ENCODE measurements around the gene MACF1.
A peak's percentile ranks its signal among the peaks of the same experiment; 100 is the strongest.

MACF1 gene

DNA sequence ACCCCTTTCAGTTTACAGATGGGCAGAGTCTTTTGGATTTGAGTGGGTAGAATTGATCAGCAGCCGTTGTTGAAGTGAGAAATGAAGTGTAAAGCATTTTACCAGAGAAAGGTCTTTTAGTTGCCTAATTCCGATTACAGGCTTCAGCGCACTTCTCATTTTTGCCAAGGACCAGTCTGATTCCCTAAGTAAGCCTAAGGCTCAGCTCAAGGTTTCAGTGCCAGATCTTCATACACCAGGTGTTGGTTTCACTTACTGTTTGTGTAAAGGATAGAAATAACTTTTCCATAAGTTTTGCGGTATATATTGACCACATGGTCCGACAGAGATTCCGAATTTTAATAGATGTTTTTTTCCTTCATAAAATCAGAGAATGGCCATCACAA, 203.0 kb downstream of the MACF1 start:
- FAIRE-seq (no peak), DNase-seq (ENCODE audit: insufficient read length) (no peak)
- TF ChIP-seq POLR2A (IDR thresholded peaks at IDR 0.05; ENCODE audit: low read depth, low read length) = no peak
- no peak for TF ChIP-seq TAF1 (IDR thresholded peaks at IDR 0.05; ENCODE audit: borderline replicate concordance, low read depth, low read length)
- TF ChIP-seq POLR2AphosphoS5 (IDR thresholded peaks at IDR 0.05; ENCODE audit: low read depth, low read length) = no peak

GRCh38 chr1:39407896-39408640, 203.6 kb downstream of the MACF1 start:
- DNase-seq (ENCODE audit: insufficient read length) (no peak), FAIRE-seq (no peak)
- no peak for TF ChIP-seq TAF1 (IDR thresholded peaks at IDR 0.05; ENCODE audit: borderline replicate concordance, low read depth, low read length)
- no peak for TF ChIP-seq POLR2AphosphoS5 (IDR thresholded peaks at IDR 0.05; ENCODE audit: low read depth, low read length)
- TF ChIP-seq POLR2A (IDR thresholded peaks at IDR 0.05; ENCODE audit: low read depth, low read length) = no peak

GRCh38 chr1:39408641-39409054, 204.2 kb downstream of the MACF1 start:
- peak; percentile 14 for FAIRE-seq
- TF ChIP-seq POLR2AphosphoS5 (IDR thresholded peaks at IDR 0.05; ENCODE audit: low read depth, low read length) (no peak), TAF1 (IDR thresholded peaks at IDR 0.05; ENCODE audit: borderline replicate concordance, low read depth, low read length) (no peak), POLR2A (IDR thresholded peaks at IDR 0.05; ENCODE audit: low read depth, low read length) (peak; percentile 20; the same call in 1 of the 2 replicates)

GRCh38 chr1:39409055-39409816, 204.7 kb downstream of the MACF1 start:
- DNase-seq (ENCODE audit: insufficient read length) (no peak), FAIRE-seq (no peak)
- TF ChIP-seq TAF1 (IDR thresholded peaks at IDR 0.05; ENCODE audit: borderline replicate concordance, low read depth, low read length) (no peak), POLR2A (IDR thresholded peaks at IDR 0.05; ENCODE audit: low read depth, low read length) (no peak), POLR2AphosphoS5 (IDR thresholded peaks at IDR 0.05; ENCODE audit: low read depth, low read length) (no peak)

More at GRCh38 chr1:39408641-39409054, 204.2 kb downstream of the MACF1 start:
- DNase-seq (ENCODE audit: insufficient read length) = peak; percentile 92

DNA sequence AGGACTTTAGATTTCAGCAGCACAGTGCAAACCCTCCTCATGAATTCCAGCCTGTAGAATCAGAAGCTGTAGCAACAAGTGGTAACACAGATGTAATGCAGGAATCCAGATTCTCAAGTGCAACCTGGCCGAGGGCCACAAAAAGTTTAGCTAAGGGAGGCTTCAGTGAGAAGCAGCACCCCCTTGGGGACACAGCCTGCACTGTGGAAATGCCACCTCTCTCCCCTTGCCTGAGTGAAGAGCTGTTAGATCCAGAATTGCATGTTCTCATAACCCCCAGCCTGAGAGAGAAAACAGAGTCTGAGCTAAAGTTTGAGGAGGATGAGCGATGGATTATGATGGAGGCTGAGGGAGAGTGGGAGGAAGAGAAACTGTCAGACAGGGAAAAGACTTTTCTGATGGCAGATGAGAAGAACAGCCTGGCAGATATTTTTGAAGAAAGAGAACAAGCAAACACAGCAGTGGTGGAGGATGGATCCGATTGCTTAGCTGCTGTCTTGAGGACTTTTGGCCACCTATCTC, 206.5 kb downstream of the MACF1 start:
- FAIRE-seq (no peak), DNase-seq (ENCODE audit: insufficient read length) (no peak)
- TF ChIP-seq TAF1 (IDR thresholded peaks at IDR 0.05; ENCODE audit: borderline replicate concordance, low read depth, low read length) = no peak
- no peak for TF ChIP-seq POLR2AphosphoS5 (IDR thresholded peaks at IDR 0.05; ENCODE audit: low read depth, low read length)
- TF ChIP-seq POLR2A (IDR thresholded peaks at IDR 0.05; ENCODE audit: low read depth, low read length) = no peak

DNA sequence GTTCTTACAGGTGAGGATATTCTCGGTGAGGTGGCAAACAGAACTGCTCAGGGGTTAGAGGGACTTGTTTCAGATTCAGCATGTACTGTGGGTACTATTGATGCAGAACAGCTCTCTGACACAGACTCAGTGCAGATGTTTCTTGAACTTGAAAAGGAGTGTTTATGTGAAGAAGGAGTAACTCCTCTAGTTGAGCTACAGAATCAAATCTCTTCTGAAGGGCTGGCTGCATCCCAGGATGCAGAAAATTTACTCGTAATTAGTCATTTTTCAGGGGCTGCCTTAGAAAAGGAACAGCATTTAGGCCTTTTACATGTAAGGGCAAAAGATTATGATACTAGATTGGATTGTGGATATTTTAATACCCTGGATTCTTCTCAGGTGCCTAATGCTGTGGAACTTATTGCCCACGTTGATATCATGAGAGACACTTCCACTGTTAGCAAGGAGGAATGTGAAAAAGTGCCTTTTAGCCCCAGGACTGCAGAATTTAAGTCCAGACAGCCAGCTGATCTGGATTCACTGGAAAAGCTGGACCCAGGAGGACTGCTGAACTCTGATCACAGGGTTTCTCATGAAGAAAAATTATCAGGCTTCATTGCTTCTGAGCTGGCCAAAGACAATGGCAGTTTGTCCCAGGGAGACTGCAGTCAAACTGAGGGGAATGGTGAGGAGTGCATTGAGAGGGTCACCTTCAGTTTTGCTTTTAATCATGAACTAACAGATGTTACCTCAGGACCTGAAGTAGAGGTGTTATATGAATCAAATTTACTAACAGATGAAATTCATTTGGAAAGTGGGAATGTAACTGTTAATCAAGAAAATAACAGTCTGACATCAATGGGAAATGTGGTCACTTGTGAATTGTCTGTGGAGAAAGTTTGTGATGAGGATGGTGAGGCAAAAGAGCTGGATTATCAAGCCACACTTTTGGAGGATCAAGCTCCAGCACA, 207.3 kb downstream of the MACF1 start:
- no peak for DNase-seq (ENCODE audit: insufficient read length)
- TF ChIP-seq TAF1 (IDR thresholded peaks at IDR 0.05; ENCODE audit: borderline replicate concordance, low read depth, low read length) (no peak), POLR2A (IDR thresholded peaks at IDR 0.05; ENCODE audit: low read depth, low read length) (0 out of 2 replicates have a peak, but pooled peaks have one; percentile 27), POLR2AphosphoS5 (IDR thresholded peaks at IDR 0.05; ENCODE audit: low read depth, low read length) (no peak)
- no peak for FAIRE-seq

GRCh38 chr1:39412892-39413291, 208.4 kb downstream of the MACF1 start:
- no peak for FAIRE-seq
- no peak for DNase-seq (ENCODE audit: insufficient read length)
- no peak for TF ChIP-seq POLR2AphosphoS5 (IDR thresholded peaks at IDR 0.05; ENCODE audit: low read depth, low read length)
- no peak for TF ChIP-seq TAF1 (IDR thresholded peaks at IDR 0.05; ENCODE audit: borderline replicate concordance, low read depth, low read length)
- no peak for TF ChIP-seq POLR2A (IDR thresholded peaks at IDR 0.05; ENCODE audit: low read depth, low read length)

- no peak for TF ChIP-seq POLR2A (IDR thresholded peaks at IDR 0.05; ENCODE audit: low read depth, low read length)
- no peak for TF ChIP-seq TAF1 (IDR thresholded peaks at IDR 0.05; ENCODE audit: borderline replicate concordance, low read depth, low read length)
- FAIRE-seq (no peak), DNase-seq (ENCODE audit: insufficient read length) (no peak)
Measured at GRCh38 chr1:39413902-39414528, 209.5 kb downstream of the MACF1 start.

DNA sequence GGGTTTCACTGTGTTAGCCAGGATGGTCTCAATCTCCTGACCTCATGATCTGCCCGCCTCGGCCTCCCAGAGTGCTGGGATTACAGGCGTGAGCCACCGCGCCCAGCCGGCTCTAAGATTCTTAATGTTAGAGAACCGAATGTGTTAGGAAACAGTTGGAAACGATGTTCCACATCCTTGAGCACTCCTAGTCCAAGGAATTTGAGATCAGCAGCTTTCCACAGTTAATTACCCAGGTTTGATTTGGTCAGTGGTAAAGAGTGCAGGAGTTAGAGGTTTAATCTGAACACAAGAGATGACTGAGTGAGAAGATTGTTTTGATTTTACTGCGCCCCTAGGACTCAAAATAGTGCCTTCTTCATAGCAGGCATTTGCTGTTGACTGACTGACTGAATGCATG, 211.1 kb downstream of the MACF1 start:
- FAIRE-seq (no peak), DNase-seq (ENCODE audit: insufficient read length) (no peak)

GRCh38 chr1:39416609-39417008, 212.1 kb downstream of the MACF1 start:
- DNase-seq (ENCODE audit: insufficient read length) (no peak), FAIRE-seq (no peak)
- no peak for TF ChIP-seq POLR2AphosphoS5 (IDR thresholded peaks at IDR 0.05; ENCODE audit: low read depth, low read length)

More for the DNA sequence above, 211.1 kb downstream of the MACF1 start:
- TF ChIP-seq POLR2A (IDR thresholded peaks at IDR 0.05; ENCODE audit: low read depth, low read length) (no peak), TAF1 (IDR thresholded peaks at IDR 0.05; ENCODE audit: borderline replicate concordance, low read depth, low read length) (no peak), POLR2AphosphoS5 (IDR thresholded peaks at IDR 0.05; ENCODE audit: low read depth, low read length) (no peak)
